NCI-H1436 treated with DMSO at 0.1 percent for 48 hours (cell line): Measurements from ENCODE around the gene ALKBH7.

ENCODE experiments used
- DNase-seq: peaks from one replicate; lab custom pipeline; 2025; lab: John Stamatoyannopoulos, UW

The ALKBH7 gene

DNA sequence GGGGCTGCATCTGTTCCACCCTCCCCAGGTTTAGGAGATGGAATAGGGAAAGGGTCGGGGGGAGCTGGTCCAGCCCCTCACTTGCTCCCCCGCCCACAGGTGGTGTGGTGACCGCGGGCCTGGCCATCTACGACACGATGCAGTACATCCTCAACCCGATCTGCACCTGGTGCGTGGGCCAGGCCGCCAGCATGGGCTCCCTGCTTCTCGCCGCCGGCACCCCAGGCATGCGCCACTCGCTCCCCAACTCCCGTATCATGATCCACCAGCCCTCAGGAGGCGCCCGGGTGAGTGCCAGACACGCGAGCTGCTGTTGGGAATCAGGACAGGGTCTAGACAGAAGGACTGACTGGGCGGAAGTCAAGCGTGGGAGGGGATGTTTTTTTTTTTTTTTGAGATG lies 8.2 kb upstream of the ALKBH7 start:
- no peak for DNase-seq

DNA sequence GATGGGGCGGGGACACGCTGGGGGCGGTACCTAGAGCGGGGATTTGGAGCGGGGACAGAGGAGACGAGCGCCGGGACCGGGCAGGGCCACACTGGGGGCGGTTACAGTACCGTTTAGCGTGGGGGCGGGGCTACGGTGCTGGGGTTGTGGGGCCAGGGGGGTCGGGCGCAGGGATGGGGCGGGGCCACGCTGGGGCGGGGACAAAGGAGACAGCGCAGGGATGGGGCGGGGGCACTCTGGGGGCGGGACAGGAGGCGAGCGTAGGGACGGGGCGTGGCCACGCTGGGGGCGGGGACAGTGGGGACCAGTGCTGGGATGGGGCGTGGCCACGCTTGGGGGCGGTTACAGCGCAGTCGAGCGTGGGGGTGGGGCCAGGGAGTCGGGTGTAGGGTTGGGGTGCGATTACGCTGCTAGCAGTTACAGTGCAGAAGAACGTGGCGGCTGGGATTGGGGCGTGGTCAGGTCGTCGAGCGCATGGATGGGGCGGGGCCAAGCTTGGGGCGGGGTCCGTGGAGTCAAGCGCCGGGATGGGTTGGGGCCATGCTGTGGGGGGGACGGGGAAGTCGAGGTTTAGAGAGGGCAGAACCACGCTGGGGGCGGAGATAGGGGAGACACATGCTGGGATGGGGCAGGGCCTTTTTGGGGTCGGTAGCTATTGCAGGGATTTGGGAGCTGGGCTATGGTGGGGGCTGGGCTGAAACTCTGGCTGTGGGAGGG lies 660 bp downstream of the ALKBH7 start:
- peak; percentile 76 for DNase-seq

DNA sequence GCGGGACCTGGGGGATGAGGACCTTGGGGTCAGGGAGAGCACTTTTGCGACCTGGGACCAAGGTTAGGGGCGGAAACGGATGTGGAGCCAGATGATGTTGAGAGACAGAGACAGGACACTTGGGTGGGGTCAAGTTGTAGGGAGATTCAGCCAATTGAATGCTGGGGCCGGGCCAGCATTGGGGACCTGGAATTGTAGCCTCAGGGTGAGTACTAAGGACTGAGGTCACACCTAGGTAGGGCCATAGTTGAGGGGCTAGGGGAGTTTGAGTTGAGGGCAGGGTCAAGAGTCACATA lies 1.2 kb downstream of the ALKBH7 start:
- DNase-seq, result no peak

DNA sequence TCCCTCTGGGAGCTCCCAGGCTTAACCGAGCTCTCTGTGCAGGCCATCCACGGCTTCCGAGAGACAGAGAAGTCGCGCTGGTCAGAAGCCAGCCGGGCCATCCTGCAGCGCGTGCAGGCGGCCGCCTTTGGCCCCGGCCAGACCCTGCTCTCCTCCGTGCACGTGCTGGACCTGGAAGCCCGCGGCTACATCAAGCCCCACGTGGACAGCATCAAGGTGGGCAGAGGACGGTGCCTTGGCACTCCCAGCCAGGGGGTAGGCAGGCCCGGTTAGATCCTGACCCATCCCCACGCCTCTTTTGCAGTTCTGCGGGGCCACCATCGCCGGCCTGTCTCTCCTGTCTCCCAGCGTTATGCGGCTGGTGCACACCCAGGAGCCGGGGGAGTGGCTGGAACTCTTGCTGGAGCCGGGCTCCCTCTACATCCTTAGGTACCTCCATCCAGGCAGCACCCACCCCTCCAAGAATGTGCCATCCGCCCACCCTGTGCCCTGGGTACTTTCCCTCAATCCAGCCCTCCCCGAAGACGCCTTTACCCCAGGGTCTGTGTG lies 1.6 kb downstream of the ALKBH7 start:
- DNase-seq, result no peak

DNA sequence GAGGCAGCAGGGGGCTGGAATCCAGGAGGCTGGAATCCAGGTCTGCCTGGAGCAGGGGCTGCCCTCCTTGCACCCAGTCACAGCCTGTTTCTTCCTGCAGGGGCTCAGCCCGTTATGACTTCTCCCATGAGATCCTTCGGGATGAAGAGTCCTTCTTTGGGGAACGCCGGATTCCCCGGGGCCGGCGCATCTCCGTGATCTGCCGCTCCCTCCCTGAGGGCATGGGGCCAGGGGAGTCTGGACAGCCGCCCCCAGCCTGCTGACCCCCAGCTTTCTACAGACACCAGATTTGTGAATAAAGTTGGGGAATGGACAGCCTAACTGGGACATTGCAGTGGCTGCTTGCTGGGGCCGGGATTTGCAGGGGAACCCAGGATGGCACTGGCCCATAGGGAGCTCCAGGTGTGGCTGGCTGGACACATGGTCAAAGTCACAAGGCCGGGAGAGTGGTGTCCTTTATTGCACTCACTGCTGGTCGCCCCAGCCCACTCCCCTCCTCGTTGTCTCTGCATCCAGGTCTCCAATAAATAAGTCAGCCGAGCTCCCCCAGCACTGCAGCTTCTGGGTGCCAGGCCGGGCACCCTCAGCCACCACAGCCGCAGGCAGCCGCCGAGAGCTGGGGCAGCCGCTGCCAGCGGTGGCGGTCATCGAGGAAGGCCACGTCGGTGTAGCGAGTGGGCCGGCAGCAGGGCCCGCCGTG lies 2.3 kb downstream of the ALKBH7 start:
- no peak for DNase-seq

DNA sequence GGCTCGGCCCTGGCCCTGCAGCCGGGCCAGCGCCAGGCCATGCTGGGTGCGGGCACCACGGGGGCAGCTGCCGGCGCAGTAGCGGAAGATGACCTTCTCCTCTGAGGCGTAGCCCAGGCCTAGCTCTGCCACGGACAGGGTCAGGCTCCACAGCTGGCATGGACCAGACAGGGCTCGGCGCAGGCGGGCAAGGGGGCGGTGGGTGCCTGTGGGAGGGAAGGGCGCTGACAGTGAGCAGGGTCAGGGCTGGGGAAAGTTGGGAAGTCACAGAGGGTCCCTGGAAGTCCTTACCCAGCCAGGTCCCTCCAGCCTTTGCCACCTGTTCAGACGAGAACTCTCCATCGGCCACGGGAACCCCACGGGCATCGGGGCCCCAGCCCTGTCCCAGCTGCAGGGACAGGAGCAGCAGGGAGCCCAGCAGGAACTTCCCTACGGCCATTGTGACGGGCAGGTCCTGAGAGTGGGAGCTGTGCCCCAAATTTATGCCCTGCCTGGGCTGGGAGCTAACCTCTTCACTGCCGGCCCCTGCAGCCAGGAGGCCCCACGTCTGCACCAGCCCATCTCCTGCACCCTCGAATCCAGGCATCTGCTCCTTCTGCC lies 2.9 kb downstream of the ALKBH7 start, which contains the start of gene PSPN:
TSS of gene PSPN (minus strand) at position 523 of the 600 bp plus-strand sequence. CDS start at position 439, 84 bp downstream.
- no peak for DNase-seq

DNA sequence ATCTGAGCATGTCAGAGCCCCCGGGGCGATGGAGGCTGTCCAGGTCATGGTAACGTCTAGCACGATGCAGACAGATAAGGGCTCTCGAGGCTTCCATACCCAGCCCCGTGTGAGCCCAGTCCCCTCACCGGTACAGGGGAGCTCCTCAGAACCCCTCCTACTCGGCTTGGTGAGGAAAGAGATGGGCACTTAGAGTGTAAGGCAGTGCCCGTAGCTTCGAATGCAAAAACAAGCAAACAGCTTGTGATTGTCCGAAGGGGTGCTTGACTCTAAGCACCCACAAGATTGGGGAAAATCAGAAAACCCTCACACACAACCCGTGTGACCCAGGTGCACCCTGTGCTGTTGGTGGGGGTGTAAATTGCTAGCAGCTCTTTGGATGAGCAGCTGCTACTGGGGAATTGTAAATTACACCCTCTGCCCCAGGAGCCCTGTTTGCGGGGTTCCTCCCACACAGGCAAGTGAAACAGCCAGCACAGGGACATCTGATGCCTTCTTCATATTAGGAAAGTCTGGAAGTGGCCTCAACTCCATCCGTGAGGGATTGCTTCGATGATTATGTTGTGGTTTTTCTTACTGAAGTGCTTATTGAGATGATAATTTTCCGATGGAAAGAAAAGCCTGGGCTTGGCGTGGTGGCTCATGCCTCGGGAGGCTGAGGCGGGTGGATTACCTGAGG lies 4.1 kb downstream of the ALKBH7 start:
- DNase-seq, result no peak

DNA sequence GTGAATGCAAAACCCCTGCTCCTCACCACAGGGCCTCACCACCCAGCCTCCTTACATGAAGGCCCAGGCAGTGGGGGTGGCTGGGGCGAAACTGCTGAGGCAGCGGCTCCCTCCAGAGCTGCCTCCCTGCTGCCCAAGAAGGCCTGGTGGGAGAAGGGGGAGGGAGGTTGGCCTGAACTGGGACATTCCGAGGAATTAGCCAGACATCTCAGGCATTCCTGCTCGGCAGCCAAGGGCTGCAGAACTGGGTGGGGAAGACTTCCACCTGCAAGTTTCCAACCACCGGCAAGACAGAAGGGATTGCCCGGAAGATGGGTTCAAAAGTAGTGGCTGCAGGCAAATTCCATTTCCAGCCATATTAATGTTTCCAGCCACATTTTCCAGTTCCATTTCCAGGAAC lies 5.4 kb downstream of the ALKBH7 start:
- DNase-seq, result no peak

DNA sequence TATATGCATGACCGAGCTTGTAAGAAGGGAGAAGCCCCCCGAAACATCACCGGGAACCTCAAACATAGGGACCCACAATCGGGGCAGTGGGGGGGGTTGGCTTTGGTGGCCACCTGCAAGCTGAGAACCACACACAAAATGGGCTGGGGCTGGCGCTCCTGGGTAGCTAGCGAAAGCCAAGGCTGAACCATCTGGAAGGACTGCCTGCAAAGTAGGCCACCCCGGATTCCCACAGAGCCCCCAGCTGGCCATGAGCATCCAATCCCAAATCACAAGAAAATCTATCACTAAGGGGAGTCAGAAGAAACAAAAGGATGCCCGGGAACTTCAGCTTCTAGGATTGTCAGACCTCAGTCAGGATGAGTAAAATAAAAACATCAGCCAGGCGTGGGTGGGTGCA lies 5.9 kb downstream of the ALKBH7 start:
- no peak for DNase-seq

DNA sequence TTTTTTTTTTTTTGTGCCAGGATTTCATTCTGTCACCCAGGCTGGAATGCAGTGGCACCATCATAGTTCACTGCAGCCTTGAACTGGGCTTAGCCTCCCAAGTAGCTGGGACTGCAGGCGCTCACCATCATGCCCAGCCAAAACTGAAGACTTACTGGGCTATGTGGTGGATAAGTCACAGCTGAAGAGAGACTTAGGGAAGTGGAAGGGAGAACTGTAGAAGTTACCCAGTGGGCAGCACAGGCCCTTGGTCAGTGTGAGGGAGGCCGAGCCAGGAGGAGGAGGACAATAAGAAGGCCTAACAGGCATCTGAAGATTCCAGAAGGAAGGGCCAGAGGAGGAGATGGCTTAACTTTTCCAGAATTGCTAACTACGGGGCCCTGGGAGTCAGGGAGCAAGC lies 7.2 kb downstream of the ALKBH7 start:
- no peak for DNase-seq

DNA sequence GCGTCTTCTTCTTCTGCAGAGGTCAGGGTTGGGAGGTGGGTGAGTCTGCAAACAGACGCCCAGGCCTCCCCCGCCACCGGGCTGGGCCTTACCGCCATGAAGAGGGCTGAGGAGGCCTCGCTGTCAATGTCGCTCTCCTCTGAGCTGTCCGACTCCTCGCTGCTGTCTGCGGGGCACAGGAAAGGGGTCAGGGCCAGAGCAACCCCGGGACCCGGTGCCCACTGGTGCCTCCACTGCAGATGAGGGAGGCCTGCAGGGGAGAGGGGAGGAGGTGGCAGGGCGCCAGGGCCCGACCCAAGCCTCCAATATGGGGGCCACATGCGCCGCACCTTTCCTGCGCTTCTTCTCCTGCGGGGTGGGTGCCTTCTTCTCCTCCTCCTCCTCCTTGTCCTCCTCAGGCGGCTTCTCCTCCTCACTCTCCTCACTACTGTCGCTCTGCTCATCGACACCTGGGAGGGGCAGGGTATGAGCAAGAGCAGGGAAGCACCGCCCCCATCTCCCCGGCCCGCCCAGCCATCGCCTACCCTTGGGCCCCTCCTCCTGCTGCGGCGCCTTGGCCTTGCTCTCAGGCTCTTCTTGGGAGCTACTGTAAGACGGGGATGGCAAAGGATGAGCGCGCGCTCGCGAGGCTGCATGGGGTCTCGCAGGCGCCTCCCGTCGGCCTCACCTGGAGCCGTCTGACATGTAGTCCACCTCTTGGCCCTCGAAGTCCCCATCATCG lies 8.6 kb downstream of the ALKBH7 start:
- DNase-seq, result no peak

DNA sequence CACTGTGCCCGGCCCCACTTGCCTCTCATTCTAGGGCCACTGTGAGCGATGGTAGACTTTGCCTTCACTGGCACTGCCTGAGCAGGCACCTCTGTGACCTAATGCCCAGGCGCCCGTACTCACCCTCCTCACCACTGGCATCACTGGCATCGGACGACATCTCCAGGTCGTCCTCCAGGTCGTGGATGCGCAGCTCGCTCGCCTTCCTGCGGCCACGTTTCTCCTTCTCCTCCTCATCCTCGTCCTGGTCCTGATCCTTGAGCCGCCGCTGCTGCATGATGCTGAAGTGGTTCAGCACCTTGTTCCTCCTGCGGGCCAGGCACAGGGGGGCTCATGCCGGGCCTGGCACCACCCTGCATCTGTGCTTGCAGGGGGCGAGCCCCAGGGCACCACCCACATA lies 10.6 kb downstream of the ALKBH7 start:
- DNase-seq, result no peak

DNA sequence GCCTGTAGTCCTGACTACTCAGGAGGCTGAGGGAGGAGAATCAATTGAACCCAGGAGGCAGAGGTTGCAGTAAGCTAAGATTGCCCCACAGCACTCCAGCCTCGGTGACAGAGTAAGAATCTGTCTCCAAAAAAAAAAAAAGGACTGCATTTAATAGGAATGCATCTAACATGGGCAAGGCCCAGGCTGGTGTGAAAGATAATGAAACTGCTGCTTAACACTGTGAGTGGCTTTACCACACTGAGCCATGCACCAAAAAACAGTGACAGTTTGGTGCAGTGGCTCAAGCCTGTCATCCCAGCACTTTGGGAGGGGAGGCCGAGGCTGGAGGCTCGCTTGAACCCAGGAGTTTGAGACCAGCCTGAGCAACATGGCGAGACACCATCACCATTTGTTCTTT lies 11.8 kb downstream of the ALKBH7 start:
- DNase-seq, result no peak

DNA sequence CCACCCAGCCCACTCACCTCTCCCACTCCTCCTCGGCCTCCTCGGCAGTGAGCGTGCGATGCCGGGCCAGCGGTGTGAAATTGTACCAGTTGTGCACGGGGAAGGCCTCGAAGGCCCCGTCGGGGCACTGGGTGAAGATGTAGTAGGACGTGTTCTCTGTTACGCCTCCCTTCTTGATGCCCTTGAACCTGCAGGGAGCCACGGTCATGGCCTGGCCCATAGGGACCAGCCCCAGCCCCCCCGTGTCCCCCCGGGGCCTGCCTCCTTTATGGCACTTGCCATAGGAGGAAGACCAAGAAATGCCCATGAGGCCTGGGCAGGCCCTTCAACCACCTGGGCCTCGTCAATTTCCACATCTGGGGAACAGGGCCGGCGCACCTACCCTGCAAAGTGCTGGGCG lies 14.8 kb downstream of the ALKBH7 start:
- DNase-seq, result no peak

DNA sequence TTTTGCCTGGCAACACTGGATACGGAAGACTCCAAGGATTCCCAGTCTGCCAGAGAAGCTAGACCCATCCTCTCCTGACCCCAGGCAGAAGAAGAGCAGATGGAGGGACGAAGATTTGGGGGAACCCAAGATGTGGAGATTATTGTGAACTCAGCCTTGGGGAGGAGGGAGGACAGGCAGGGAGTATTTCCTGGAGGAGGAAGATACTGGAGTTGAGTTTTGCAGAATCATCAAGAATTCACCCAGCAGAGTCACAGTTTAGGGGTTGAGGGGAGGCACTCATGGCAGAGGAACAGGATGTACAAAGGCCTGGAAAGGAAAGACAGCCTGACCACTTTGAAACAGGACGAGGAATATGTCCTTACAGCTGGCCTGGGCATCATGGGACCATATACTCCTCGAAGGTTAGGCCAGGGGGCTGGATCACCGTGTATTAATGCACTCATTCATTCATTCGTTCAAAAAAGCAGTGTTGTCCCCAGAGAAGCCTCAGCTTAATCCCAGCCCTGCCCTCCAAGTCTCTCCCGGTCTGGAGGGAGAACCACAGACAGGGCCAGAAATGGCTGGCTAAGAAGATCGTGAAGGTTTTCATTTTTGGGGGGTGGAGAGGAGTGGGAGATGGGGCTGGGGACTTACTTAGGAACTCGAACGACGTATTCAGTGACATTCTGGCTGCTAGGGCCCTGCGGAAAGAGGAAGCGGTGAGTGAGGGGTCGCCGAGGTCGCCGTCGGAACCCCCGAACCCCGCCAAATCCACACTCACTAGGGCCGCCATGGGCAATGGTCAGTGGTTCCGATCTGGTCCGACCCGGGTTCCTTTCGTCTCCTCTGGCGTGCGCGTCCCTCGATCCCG lies 19.9 kb downstream of the ALKBH7 start:
- no peak for DNase-seq

DNA sequence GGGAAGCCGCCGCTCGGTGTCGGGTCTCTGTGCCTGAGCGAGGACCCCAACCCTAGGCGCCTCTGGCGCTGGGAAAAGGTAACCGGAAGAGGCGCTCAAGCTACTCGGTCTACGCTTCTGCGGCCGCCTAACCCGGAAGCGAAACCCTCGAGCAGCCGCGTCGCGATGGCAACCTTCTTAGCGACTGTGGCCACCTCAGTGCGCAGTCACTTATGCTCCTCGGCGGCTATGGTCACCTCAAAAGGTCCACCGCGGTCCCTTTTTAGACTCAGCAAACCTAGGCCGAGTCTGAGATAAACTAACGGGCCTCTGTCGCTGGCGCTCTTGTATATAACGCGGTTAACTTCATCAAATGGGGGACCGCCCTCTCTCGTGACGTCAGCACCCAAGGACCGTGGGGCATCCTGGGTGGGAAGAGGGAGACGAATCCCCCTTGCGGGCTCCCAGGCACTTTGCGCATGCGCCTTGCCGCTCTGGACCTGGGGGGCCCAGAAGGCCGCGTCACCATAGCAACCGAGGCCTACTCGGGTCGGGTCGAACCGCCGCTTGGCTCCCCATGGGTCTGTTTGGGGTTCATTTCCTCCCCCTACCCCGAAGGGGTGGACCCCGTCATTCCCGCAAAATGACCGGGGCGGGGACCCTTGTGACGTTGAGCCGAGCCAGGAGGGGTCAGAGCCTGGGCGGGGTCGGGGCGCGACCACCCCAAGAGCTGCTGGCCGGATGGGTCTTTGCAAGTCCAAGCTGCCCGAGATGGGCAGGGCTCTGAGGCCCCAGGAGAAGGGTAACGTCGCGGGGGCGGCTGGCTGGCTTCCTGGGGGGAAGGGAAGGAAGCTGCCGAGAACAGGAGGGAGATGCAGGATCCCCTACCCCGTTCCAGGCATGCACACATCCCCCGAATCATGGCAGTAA lies 20.7 kb downstream of the ALKBH7 start, which contains the start of gene GTF2F1:
TSS of gene GTF2F1 (minus strand) at position 91 of the 909 bp plus-strand sequence. CDS start 169 bp downstream, outside the sequence.
- peak; percentile 71 for DNase-seq

DNA sequence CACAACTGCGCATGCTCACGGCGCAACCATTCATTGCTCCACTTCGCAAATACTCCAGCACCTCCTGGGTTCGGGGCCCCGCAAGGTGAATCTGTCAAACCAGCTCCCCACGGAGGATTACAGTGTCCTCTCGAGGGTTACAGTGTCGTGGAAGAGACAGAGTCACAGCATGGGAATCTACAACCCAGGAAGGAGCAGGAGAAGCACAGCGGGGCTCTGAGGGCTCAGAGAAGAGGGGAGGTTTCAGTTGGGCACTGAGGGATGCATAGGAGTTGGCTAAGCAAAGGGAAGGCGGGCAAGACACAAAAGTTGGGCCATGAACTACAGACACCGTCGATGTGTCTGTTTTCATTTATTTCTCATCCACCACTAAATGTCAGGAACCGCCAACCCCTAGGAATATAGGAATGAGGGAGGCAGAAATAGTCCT lies 21.4 kb downstream of the ALKBH7 start:
- DNase-seq, result no peak

DNA sequence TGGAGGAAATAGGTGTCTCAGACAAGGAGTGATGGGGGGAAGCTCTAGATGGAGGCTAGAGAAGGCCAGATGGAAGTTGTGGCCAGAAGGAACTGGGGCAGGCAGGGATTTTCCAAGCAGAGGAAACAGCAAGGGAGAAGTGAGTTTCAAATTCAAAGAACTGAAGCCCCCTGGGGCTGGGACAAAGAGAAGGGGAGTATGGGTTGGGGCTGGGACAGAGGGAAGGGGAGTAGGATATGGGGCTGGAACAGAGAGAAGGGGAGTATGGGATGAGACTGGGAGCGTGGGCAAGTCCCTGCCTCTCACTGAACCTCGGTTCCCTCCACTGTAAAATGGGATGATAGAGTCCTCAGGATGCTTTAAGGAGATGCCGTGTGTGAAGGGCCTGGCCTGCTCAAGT lies 22.2 kb downstream of the ALKBH7 start:
- DNase-seq, result no peak

DNA sequence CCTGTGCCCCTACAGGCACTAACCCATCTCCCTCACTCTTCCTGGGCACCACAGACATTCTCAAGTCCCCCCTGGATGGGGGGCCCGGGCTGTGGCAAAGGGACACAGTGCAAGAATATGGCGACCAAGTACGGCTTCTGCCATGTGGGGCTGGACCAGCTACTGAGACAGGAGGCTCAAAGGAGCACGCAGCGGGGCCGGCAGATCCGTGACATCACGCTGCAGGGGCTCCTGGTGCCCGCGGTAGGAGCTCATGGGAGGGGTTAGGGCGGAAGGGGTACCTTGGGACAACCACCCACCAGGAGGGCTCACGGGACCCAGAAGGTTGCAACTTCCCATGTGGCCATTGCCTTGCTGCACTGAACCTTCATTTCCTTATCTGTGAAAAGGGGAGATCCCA lies 23.7 kb downstream of the ALKBH7 start:
- no peak for DNase-seq
